ENCODE results near the gene COG8.

DNA sequence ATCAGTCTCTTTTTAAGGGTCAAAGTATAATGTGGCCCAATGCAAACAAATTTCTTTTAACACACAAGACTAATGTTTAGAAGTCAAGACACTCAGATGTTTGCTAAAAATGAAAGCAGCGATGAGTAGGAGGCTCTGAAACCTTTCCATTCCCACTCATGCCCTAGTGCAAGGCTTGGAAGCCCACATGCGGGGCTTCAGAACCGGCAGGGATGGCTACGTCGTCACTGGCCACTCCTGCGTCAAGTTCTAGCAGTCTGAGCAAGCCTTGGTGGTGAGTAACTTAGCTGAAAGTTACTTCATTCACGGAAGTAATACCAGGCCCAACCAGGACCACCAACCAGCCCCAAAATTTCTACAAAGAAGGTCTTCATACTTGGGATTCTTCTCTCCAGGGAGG is 27.1 kb upstream of the COG8 start:
- TF ChIP-seq, protein P1, sequence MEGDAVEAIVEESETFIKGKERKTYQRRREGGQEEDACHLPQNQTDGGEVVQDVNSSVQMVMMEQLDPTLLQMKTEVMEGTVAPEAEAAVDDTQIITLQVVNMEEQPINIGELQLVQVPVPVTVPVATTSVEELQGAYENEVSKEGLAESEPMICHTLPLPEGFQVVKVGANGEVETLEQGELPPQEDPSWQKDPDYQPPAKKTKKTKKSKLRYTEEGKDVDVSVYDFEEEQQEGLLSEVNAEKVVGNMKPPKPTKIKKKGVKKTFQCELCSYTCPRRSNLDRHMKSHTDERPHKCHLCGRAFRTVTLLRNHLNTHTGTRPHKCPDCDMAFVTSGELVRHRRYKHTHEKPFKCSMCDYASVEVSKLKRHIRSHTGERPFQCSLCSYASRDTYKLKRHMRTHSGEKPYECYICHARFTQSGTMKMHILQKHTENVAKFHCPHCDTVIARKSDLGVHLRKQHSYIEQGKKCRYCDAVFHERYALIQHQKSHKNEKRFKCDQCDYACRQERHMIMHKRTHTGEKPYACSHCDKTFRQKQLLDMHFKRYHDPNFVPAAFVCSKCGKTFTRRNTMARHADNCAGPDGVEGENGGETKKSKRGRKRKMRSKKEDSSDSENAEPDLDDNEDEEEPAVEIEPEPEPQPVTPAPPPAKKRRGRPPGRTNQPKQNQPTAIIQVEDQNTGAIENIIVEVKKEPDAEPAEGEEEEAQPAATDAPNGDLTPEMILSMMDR (IDR thresholded peaks at IDR 0.05): no peak
- no peak for TF ChIP-seq POLR2A (IDR thresholded peaks at IDR 0.05)
